ENCODE data around the gene PLEKHG3.

Gene PLEKHG3

GRCh38 chr14:64722842-64723447 lies 18.7 kb downstream of the PLEKHG3 start:
- no peak for TF ChIP-seq CTCF (IDR thresholded peaks at IDR 0.05; ENCODE audit: extremely low read depth, missing control alignments)
- DNase-seq (ENCODE audit: low spot score) = no peak

- DNase-seq (ENCODE audit: low spot score) = no peak
- TF ChIP-seq CTCF (IDR thresholded peaks at IDR 0.05; ENCODE audit: extremely low read depth, missing control alignments) = no peak
Measured at GRCh38 chr14:64723691-64724577, 19.7 kb downstream of the PLEKHG3 start.

GRCh38 chr14:64724578-64724930 lies 20.3 kb downstream of the PLEKHG3 start:
- DNase-seq (ENCODE audit: low spot score) = no peak
- no peak for TF ChIP-seq CTCF (IDR thresholded peaks at IDR 0.05; ENCODE audit: extremely low read depth, missing control alignments)

- no peak for TF ChIP-seq CTCF (IDR thresholded peaks at IDR 0.05; ENCODE audit: extremely low read depth, missing control alignments)
- DNase-seq (ENCODE audit: low spot score) = no peak
Measured at GRCh38 chr14:64725261-64725815, 21.1 kb downstream of the PLEKHG3 start.

- DNase-seq (ENCODE audit: low spot score) = no peak
- no peak for TF ChIP-seq CTCF (IDR thresholded peaks at IDR 0.05; ENCODE audit: extremely low read depth, missing control alignments)
Measured at GRCh38 chr14:64725879-64726584, 21.8 kb downstream of the PLEKHG3 start.

- no peak for DNase-seq (ENCODE audit: low spot score)
- no peak for TF ChIP-seq CTCF (IDR thresholded peaks at IDR 0.05; ENCODE audit: extremely low read depth, missing control alignments)
Measured at GRCh38 chr14:64726585-64726890, 22.3 kb downstream of the PLEKHG3 start.
